ENCODE data around the gene RAP1GAP2. TPM values are rescaled to one million over a fixed set of nuclear protein-coding genes. Genes with fewer than 3 reads are reported as not detected.
"Not testable (repeated sequence)": the region's sequence is repeated elsewhere in the genome, so short reads cannot be mapped to it uniquely, and the experiment has no call there.

Gene RAP1GAP2
- total RNA-seq, 1 donor from 2014 or later, result 22.6 TPM

GRCh38 chr17:2780931-2781454 lies 15.2 kb upstream of the RAP1GAP2 start:
- Histone ChIP-seq H3K4me1 (peaks cover 6% of the 10 kb centered on the region), H3K4me3 (no peak overlapping the region), H3K9me3 (no peaks in the 10 kb centered on the region), H3K27me3 (no peaks in the 10 kb centered on the region), H3K36me3 (no peaks in the 10 kb centered on the region), H3K27ac (no peak overlapping the region)
- DNase-seq (ENCODE audit: extremely low spot score in 2 of 2), result no peak
- TF ChIP-seq, protein P1, sequence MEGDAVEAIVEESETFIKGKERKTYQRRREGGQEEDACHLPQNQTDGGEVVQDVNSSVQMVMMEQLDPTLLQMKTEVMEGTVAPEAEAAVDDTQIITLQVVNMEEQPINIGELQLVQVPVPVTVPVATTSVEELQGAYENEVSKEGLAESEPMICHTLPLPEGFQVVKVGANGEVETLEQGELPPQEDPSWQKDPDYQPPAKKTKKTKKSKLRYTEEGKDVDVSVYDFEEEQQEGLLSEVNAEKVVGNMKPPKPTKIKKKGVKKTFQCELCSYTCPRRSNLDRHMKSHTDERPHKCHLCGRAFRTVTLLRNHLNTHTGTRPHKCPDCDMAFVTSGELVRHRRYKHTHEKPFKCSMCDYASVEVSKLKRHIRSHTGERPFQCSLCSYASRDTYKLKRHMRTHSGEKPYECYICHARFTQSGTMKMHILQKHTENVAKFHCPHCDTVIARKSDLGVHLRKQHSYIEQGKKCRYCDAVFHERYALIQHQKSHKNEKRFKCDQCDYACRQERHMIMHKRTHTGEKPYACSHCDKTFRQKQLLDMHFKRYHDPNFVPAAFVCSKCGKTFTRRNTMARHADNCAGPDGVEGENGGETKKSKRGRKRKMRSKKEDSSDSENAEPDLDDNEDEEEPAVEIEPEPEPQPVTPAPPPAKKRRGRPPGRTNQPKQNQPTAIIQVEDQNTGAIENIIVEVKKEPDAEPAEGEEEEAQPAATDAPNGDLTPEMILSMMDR (IDR thresholded peaks at IDR 0.05), result no peak
- no peak for TF ChIP-seq POLR2AphosphoS5 (IDR thresholded peaks at IDR 0.05; ENCODE audit: insufficient read depth in 1 of 2, low read depth in 1 of 2)
- TF ChIP-seq POLR2A (IDR thresholded peaks at IDR 0.05), result no peak
- intact Hi-C loops (cut with DNase I), result no loop called here

- H3K27ac ChIP-seq; intact Hi-C loops (cut with DNase I); H3K4me3 ChIP-seq; H3K36me3 ChIP-seq; H3K9me3 ChIP-seq; H3K4me1 ChIP-seq; H3K27me3 ChIP-seq; DNase-seq (ENCODE audit: extremely low spot score in 2 of 2): not testable (repeated sequence)
Observed at GRCh38 chr17:2781598-2781997, 14.6 kb upstream of the RAP1GAP2 start.

- no peak for TF ChIP-seq POLR2AphosphoS5 (IDR thresholded peaks at IDR 0.05; ENCODE audit: insufficient read depth in 1 of 2, low read depth in 1 of 2)
- no peak for TF ChIP-seq POLR2A (IDR thresholded peaks at IDR 0.05)
- TF ChIP-seq, protein P1 (IDR thresholded peaks at IDR 0.05), result no peak
- Histone ChIP-seq H3K27ac (no peak overlapping the region), H3K4me1 (peaks cover 2% of the 10 kb centered on the region), H3K36me3 (no peaks in the 10 kb centered on the region), H3K4me3 (no peak overlapping the region), H3K27me3 (no peaks in the 10 kb centered on the region), H3K9me3 (no peaks in the 10 kb centered on the region)
- intact Hi-C loops (cut with DNase I), result no loop called here
- DNase-seq (ENCODE audit: extremely low spot score in 2 of 2), result no peak
Observed at GRCh38 chr17:2782055-2782454, 14.2 kb upstream of the RAP1GAP2 start.

GRCh38 chr17:2783310-2784030 lies 12.8 kb upstream of the RAP1GAP2 start:
- TF ChIP-seq POLR2AphosphoS5 (IDR thresholded peaks at IDR 0.05; ENCODE audit: insufficient read depth in 1 of 2, low read depth in 1 of 2) (no peak), POLR2A (IDR thresholded peaks at IDR 0.05) (no peak)
- TF ChIP-seq, protein P1 (IDR thresholded peaks at IDR 0.05), result no peak
- intact Hi-C loops (cut with DNase I), result no loop called here
- DNase-seq (ENCODE audit: extremely low spot score in 2 of 2), result no peak

GRCh38 chr17:2784864-2785263 lies 11.4 kb upstream of the RAP1GAP2 start:
- Histone ChIP-seq H3K4me1 (no peaks in the 10 kb centered on the region), H3K9me3 (no peaks in the 10 kb centered on the region), H3K27me3 (no peaks in the 10 kb centered on the region), H3K4me3 (no peak overlapping the region), H3K27ac (no peak overlapping the region), H3K36me3 (no peaks in the 10 kb centered on the region)
- intact Hi-C loops (cut with DNase I), result no loop called here
- no peak for DNase-seq (ENCODE audit: extremely low spot score in 2 of 2)
- TF ChIP-seq POLR2A (IDR thresholded peaks at IDR 0.05) (no peak), POLR2AphosphoS5 (IDR thresholded peaks at IDR 0.05; ENCODE audit: insufficient read depth in 1 of 2, low read depth in 1 of 2) (no peak)
- TF ChIP-seq, protein P1 (IDR thresholded peaks at IDR 0.05), result no peak

More at GRCh38 chr17:2783310-2784030, 12.8 kb upstream of the RAP1GAP2 start:
- no peaks in the 10 kb centered on the region for H3K36me3 ChIP-seq
- no peak overlapping the region for H3K27ac ChIP-seq
- H3K9me3 ChIP-seq, result no peaks in the 10 kb centered on the region
- no peaks in the 10 kb centered on the region for H3K27me3 ChIP-seq
- no peak overlapping the region for H3K4me3 ChIP-seq
- no peaks in the 10 kb centered on the region for H3K4me1 ChIP-seq

DNA sequence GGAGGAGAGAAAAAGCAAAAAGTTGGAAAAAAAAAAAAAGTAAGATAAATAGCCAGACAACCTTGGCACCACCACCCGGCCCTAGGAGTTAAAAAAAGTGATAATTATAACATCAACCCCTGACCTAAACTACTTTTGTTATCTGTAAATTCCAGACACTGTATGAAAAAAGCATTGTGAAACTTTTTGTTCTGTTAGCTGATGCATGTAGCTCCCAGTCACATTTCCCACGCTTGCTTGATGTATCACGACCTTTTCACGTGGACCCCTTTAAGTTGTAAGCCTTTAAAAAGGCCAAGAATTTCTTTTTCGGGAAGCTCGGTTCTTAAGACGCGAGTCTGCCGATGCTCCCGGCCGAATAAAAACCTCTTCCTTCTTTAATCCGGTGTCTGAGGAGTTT lies 10.9 kb upstream of the RAP1GAP2 start:
- H3K9me3 ChIP-seq; H3K27me3 ChIP-seq; DNase-seq (ENCODE audit: extremely low spot score in 2 of 2); intact Hi-C loops (cut with DNase I); H3K27ac ChIP-seq; H3K4me1 ChIP-seq; H3K4me3 ChIP-seq; H3K36me3 ChIP-seq: not testable (repeated sequence)
